Prostate gland (tissue), 2 donors: ENCODE measurements around the gene UNC119. TPM values are rescaled to one million over a fixed set of nuclear protein-coding genes. Genes with fewer than 3 reads are reported as not detected.

Experiments
- DNase-seq: peaks from one replicate; pipeline ENCODE4 v3.0.0-alpha.2; 2019; ENCODE audit warnings: low spot score
- H3K27ac ChIP-seq, 2 donors: fragments of 200-600 bp; sonication (generic); 2 replicates each; pipeline ENCODE4 v1.5.1; 2017 to 2019
- H3K27me3 ChIP-seq: fragments of 200-600 bp; sonication (generic); replicated peaks from 2 replicates; pipeline ENCODE4 v1.5.1; 2019; ENCODE audit not compliant: insufficient read depth
- H3K36me3 ChIP-seq, 2 donors: fragments of 200-600 bp; sonication (generic); 1 replicate in 1 of 2; 2 replicates in 1 of 2; pipeline versions ENCODE4 v1.5.1 to v1.8.1; 2017 to 2019
- H3K4me1 ChIP-seq: fragments of 200-600 bp; sonication (generic); replicated peaks from 2 replicates; pipeline ENCODE4 v1.5.1; 2019
- H3K4me3 ChIP-seq, 2 donors: fragments of 200-600 bp; sonication (generic); 2 replicates each; pipeline ENCODE4 v1.5.1; 2017 to 2019
- H3K9me3 ChIP-seq: fragments of 200-600 bp; sonication (generic); 2 replicates; pipeline ENCODE4 v1.5.1; 2017
- POLR2A ChIP-seq: fragments of 450-650 bp; IDR thresholded peaks from one replicate; pipeline ENCODE4 v1.6.1; 2016; ENCODE audit warnings: antibody characterized with exemption, mild to moderate bottlenecking
- POLR2AphosphoS5 ChIP-seq: sonication (generic); formaldehyde crosslinking; IDR thresholded peaks from one replicate; pipeline ENCODE4 v1.6.1; 2017; ENCODE audit warnings: antibody characterized with exemption
- WGBS: methylation state at CpG from one replicate; pipeline ENCODE4 v1.1.5; 2018; 5-methylcytosine and 5-hydroxymethylcytosine counted together
- intact Hi-C: fragments of 100-400 bp; cut with DNase I; formaldehyde crosslinking; loops from one replicate; pipeline ENCODE4 v1.14.2; 2022
- total RNA-seq, 2 donors: library from RNA; depleted of rRNA; stranded (reverse); fragments of >200 nt; gene quantifications; one replicate each; pipeline ENCODE4 v1.1.0, GENCODE V29; 2016
- TF ChIP-seq, protein P1 (sequence below), 4 experiments: fragments of 200-600 bp in 2 of 4; fragments of 450-650 bp in 2 of 4; sonication (generic) in 2 of 4; IDR thresholded peaks; 1 replicate in 3 of 4; 2 replicates in 1 of 4; pipeline ENCODE4 v1.5.1; 2016 to 2019; ENCODE audit warnings: antibody characterized with exemption in 4 of 4, mild to moderate bottlenecking in 2 of 4, moderate library complexity in 2 of 4

The UNC119 gene
- total RNA-seq, 2 donors from 2014 or later: 51.1 to 154 TPM

- H3K36me3 ChIP-seq: no peaks in the 10 kb centered on the region
- no peak overlapping the region for H3K27ac ChIP-seq
- TF ChIP-seq POLR2A (no peak), POLR2AphosphoS5 (no peak)
- TF ChIP-seq, protein P1, sequence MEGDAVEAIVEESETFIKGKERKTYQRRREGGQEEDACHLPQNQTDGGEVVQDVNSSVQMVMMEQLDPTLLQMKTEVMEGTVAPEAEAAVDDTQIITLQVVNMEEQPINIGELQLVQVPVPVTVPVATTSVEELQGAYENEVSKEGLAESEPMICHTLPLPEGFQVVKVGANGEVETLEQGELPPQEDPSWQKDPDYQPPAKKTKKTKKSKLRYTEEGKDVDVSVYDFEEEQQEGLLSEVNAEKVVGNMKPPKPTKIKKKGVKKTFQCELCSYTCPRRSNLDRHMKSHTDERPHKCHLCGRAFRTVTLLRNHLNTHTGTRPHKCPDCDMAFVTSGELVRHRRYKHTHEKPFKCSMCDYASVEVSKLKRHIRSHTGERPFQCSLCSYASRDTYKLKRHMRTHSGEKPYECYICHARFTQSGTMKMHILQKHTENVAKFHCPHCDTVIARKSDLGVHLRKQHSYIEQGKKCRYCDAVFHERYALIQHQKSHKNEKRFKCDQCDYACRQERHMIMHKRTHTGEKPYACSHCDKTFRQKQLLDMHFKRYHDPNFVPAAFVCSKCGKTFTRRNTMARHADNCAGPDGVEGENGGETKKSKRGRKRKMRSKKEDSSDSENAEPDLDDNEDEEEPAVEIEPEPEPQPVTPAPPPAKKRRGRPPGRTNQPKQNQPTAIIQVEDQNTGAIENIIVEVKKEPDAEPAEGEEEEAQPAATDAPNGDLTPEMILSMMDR (IDR thresholded peaks at IDR 0.05): no peak
- H3K4me3 ChIP-seq: no peak overlapping the region
- no peaks in the 10 kb centered on the region for H3K27me3 ChIP-seq
- H3K9me3 ChIP-seq: no peaks in the 10 kb centered on the region
- intact Hi-C loops: loop anchor here (5.0 kb wide), 1 partner anchor 43 kb away; no protein-coding TSS in a partner anchor
- H3K4me1 ChIP-seq: no peaks in the 10 kb centered on the region
- DNase-seq: no peak
- 71% methylated on average over 4 of the region's 4 CpGs for WGBS
Measured at GRCh38 chr17:28540231-28540630, 12.2 kb downstream of the UNC119 start.

DNA sequence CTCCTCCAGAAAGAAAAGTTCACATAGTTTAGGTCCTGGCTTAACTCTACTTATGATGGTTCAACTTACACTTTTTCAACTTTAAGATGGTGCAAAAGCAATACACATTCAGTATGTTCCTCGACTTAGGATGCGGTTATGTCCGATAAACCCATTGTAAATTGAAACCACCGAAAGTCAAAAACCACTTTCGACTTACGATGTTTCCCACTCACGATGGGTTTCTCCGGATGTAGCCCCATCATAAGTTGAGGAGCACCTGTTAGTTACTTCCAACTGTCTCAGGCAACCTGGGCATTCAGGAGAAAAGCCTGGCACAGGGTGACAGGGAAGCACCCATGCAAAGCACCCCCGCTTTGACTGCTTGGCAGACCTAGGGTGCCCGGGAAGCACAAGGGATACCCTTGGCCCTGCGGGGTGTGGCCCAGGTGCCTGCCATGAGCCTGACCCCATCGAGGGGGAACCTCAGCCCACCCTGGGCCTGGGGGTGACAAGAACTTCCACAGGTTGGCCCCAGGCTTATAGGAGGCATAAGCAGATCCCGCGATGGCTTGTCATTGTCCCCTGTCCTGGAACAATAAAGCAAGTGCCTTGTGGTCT lies 14.0 kb downstream of the UNC119 start:
- intact Hi-C loops: no loop called here
- H3K36me3 ChIP-seq: no peaks in the 10 kb centered on the region
- no peak overlapping the region for H3K27ac ChIP-seq
- WGBS: 85% methylated on average over 14 of the region's 14 CpGs
- H3K4me3 ChIP-seq: no peak overlapping the region
- no peaks in the 10 kb centered on the region for H3K9me3 ChIP-seq
- H3K27me3 ChIP-seq: no peaks in the 10 kb centered on the region
- H3K4me1 ChIP-seq: no peaks in the 10 kb centered on the region
- no peak for DNase-seq
- TF ChIP-seq, protein P1 (IDR thresholded peaks at IDR 0.05): no peak
- TF ChIP-seq POLR2AphosphoS5 (no peak), POLR2A (no peak)

- no peaks in the 10 kb centered on the region for H3K9me3 ChIP-seq
- WGBS: 78% methylated on average over 12 of the region's 12 CpGs
- no peak overlapping the region for H3K27ac ChIP-seq
- no peaks in the 10 kb centered on the region for H3K36me3 ChIP-seq
- intact Hi-C loops: no loop called here
- no peaks in the 10 kb centered on the region for H3K4me1 ChIP-seq
- no peaks in the 10 kb centered on the region for H3K27me3 ChIP-seq
- H3K4me3 ChIP-seq: no peak overlapping the region
- DNase-seq: no peak
- TF ChIP-seq POLR2A (no peak), POLR2AphosphoS5 (no peak)
- TF ChIP-seq, protein P1 (IDR thresholded peaks at IDR 0.05): no peak
Measured at GRCh38 chr17:28537219-28537610, 15.2 kb downstream of the UNC119 start.

DNA sequence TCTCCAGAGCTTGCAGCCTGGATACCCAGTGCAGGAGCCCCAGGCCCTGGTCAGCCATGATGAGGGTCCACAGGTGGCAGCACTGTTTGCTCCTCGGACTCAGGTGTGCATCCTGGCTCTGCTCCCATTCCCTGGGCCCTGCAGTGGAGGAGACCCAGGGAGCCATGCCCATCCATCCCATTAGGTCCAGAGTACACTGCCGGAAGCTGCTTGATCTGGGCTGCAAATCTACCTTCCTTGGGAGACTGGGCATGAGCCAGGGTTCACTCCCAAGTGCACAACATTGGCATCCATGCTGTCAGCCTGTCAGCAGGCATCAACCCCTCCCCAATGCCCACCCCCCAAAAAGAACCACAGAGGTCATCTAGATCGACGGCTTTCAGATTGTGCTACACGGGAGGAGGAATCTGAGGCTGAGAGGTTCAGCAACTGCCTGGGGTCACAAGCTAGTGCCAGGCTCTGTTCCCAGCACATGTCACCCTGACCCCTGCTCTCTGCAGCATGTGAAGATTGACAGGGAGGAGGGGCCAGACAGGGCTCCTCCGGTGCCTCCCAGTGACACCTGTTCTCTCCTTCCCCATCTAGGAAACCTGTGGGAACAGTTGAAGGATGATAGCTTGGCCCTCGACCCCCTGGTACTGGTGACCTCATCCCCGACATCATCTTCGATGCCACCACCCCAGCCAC lies 15.7 kb downstream of the UNC119 start:
- no peaks in the 10 kb centered on the region for H3K9me3 ChIP-seq
- intact Hi-C loops: no loop called here
- no peaks in the 10 kb centered on the region for H3K27me3 ChIP-seq
- H3K36me3 ChIP-seq: no peaks in the 10 kb centered on the region
- DNase-seq: no peak
- no peaks in the 10 kb centered on the region for H3K4me1 ChIP-seq
- TF ChIP-seq POLR2A: no peak
- TF ChIP-seq, protein P1 (IDR thresholded peaks at IDR 0.05): no peak
- TF ChIP-seq POLR2AphosphoS5: no peak
- H3K4me3 ChIP-seq: no peak overlapping the region
- no peak overlapping the region for H3K27ac ChIP-seq
- WGBS: 72% methylated on average over 9 of the region's 9 CpGs
